K562 (cell line): ENCODE measurements around the gene P4HTM. TPM values are rescaled to one million over a fixed set of nuclear protein-coding genes. Genes with fewer than 3 reads are reported as not detected.

ENCODE experiments used
- ATAC-seq: fragments of 200-7000 bp; cut with Tn5 transposase; 3 replicates; pipeline ENCODE4 v1.9.1; 2020; ENCODE audit warnings: moderate library complexity
- BruUV-seq: library from RNA; stranded (reverse); fragments of 400-500 nt; replicated peaks from 2 replicates; lab custom pipeline; 2021; lab: Mats Ljungman, UMichigan
- CTCF ChIA-PET: fragments of 300-600 bp; formaldehyde crosslinking; extraction: SDS; loops from one replicate; lab custom pipeline; 2021; ENCODE audit warnings: low intra/inter-chr PET ratio; lab: Yijun Ruan, JAX
- POLR2A ChIA-PET: fragments of 300-600, 350-650 bp; sonication (Branson Sonifier 250); formaldehyde crosslinking; extraction: SDS; loops from one replicate; lab custom pipeline; 2021; ENCODE audit warnings: antibody characterized with exemption, inconsistent platforms; lab: Yijun Ruan, JAX
- DNase-seq, 4 experiments: peaks; one replicate each; pipeline versions ENCODE4 v3.0.0 to v3.0.0-alpha.2; 2011 to 2018; ENCODE audit warnings: low spot score in 3 of 4, mixed read lengths in 3 of 4; ENCODE audit errors: extremely low read depth in 1 of 4
- FAIRE-seq: peaks from 2 replicates; lab custom pipeline; 2011; peaks lifted over from hg19 to GRCh38; lab: Jason Lieb, UNC
- H2AFZ ChIP-seq: 2 replicates; pipeline ENCODE4 v1.6.0; 2011; ENCODE audit warnings: low read depth, low read length, control low read depth, inconsistent platforms
- H3K27ac ChIP-seq: fragments of 200-600 bp; 3 replicates; pipeline ENCODE4 v1.8.0; 2011; ENCODE audit warnings: low read depth, mild to moderate bottlenecking, control low read depth, inconsistent platforms, low read length, moderate library complexity, mixed read lengths; ENCODE audit errors: extremely low read depth
- H3K27me3 ChIP-seq, 2 experiments: fragments of 300-600 bp in 1 of 2; 2 replicates in 1 of 2; 3 replicates in 1 of 2; pipeline versions ENCODE4 v1.6.0 to v1.8.0; 2011; ENCODE audit warnings: inconsistent platforms in 2 of 2, low read length in 2 of 2, mild to moderate bottlenecking in 1 of 2, mixed read lengths in 1 of 2, moderate library complexity in 1 of 2; ENCODE audit not compliant: control insufficient read depth in 2 of 2, insufficient read depth in 2 of 2
- H3K36me3 ChIP-seq: fragments of 300-600 bp; 3 replicates; pipeline ENCODE4 v1.8.0; 2011; ENCODE audit warnings: mild to moderate bottlenecking, low read length, inconsistent platforms; ENCODE audit not compliant: control insufficient read depth, insufficient read depth
- H3K4me1 ChIP-seq, 2 experiments: fragments of 200-600 bp in 1 of 2; replicated peaks in 1 of 2; 2 replicates in 1 of 2; 3 replicates in 1 of 2; pipeline versions ENCODE4 v1.5.1 to v1.8.0; 2011; ENCODE audit warnings: inconsistent platforms in 2 of 2, low read length in 2 of 2, mild to moderate bottlenecking in 1 of 2, mixed read lengths in 1 of 2, moderate library complexity in 1 of 2; ENCODE audit not compliant: control insufficient read depth in 2 of 2, insufficient read depth in 2 of 2
- H3K4me2 ChIP-seq: 2 replicates; pipeline ENCODE4 v1.6.1; 2011; ENCODE audit warnings: low read length, control low read depth, inconsistent platforms, mixed read lengths; ENCODE audit not compliant: insufficient read depth
- H3K4me3 ChIP-seq: fragments of 200-600 bp; sonication (generic), shearing (Covaris generic); 2 replicates; pipeline ENCODE4 v1.5.1; 2016; ENCODE audit warnings: control low read depth, inconsistent platforms
- H3K79me2 ChIP-seq: fragments of 200-600 bp; 3 replicates; pipeline ENCODE4 v1.8.0; 2011; ENCODE audit warnings: low read length, inconsistent platforms; ENCODE audit not compliant: control insufficient read depth, insufficient read depth
- H3K9ac ChIP-seq, 2 experiments: 2 replicates each; pipeline versions ENCODE4 v1.6.0 to v1.6.1; 2011; ENCODE audit warnings: low read depth in 2 of 2, low read length in 2 of 2, control low read depth in 1 of 2, inconsistent platforms in 1 of 2, mild to moderate bottlenecking in 1 of 2, mixed read lengths in 1 of 2; ENCODE audit not compliant: insufficient read depth in 1 of 2
- H3K9me1 ChIP-seq: one replicate; pipeline ENCODE4 v1.6.0; 2011; ENCODE audit warnings: inconsistent platforms, mild to moderate bottlenecking, low read length, moderate library complexity; ENCODE audit not compliant: control insufficient read depth, insufficient read depth
- H3K9me3 ChIP-seq: replicated peaks from 2 replicates; pipeline ENCODE4 v1.5.1; 2011; ENCODE audit warnings: low read depth, low read length, inconsistent platforms; ENCODE audit not compliant: control insufficient read depth, insufficient read depth
- H4K20me1 ChIP-seq: replicated peaks from 2 replicates; pipeline ENCODE4 v1.6.1; 2011; ENCODE audit warnings: low read length, inconsistent platforms, mixed read lengths; ENCODE audit not compliant: control insufficient read depth, insufficient read depth
- BRF1 ChIP-seq: IDR thresholded peaks from 3 replicates; pipeline ENCODE4 v1.6.1; 2011; ENCODE audit warnings: borderline replicate concordance, mild to moderate bottlenecking; ENCODE audit not compliant: insufficient read length; ENCODE audit errors: extremely low read depth
- CTCF ChIP-seq, 3 experiments: IDR thresholded peaks in 2 of 3; conservative IDR thresholded peaks in 1 of 3; 2 replicates each; pipeline ENCODE4 v1.5.1; 2011 to 2012; ENCODE audit warnings: low read length in 3 of 3, mild to moderate bottlenecking in 3 of 3, control low read depth in 2 of 3, improper control_type of control experiment in 1 of 3, inconsistent platforms in 1 of 3, low read depth in 1 of 3, mixed read lengths in 1 of 3, moderate library complexity in 1 of 3; ENCODE audit not compliant: insufficient read depth in 2 of 3
- GABPB1 ChIP-seq: sonication (generic); formaldehyde crosslinking; IDR thresholded peaks from 2 replicates; pipeline ENCODE4 v1.8.0; 2022; ENCODE audit warnings: mild to moderate bottlenecking, missing genetic modification reagents
- SOX6 ChIP-seq: fragments of 450-650 bp; IDR thresholded peaks from 2 replicates; pipeline ENCODE4 v1.6.1; 2014; ENCODE audit warnings: mild to moderate bottlenecking
- ZNF316 ChIP-seq: fragments of 450-650 bp; IDR thresholded peaks from 2 replicates; pipeline ENCODE4 v1.6.1; 2016
- ZNF584 ChIP-seq: fragments of 200-800 bp; sonication (Bioruptor generic); IDR thresholded peaks from 2 replicates; pipeline ENCODE4 v1.6.1; 2016; ENCODE audit warnings: low read depth, mild to moderate bottlenecking, missing genetic modification characterization, missing compliant biosample characterization
- ZNF785 ChIP-seq: fragments of 250-450 bp; sonication (Bioruptor Pico); IDR thresholded peaks from 2 replicates; pipeline ENCODE4 v1.4.0; 2020; ENCODE audit warnings: mild to moderate bottlenecking
- ZNF79 ChIP-seq: fragments of 250-450 bp; sonication (Bioruptor Pico); IDR thresholded peaks from 2 replicates; pipeline ENCODE4 v1.4.0; 2020; ENCODE audit warnings: low read depth, mild to moderate bottlenecking, moderate library complexity
- WGBS: fragments of 100-300 bp; shearing (Covaris generic); methylation state at CpG from one replicate; pipeline ENCODE4 v1.1.6; 2016; ENCODE audit warnings: low coverage, mixed read lengths; ENCODE audit not compliant: insufficient coverage; ENCODE audit errors: missing lambda C conversion rate; 5-methylcytosine and 5-hydroxymethylcytosine counted together
- in situ Hi-C: fragments of 300-500 bp; cut with MboI; formaldehyde crosslinking; loops from 4 replicates; pipeline ENCODE4 v1.15.0; 2018; ENCODE audit warnings: inconsistent platforms, mixed read lengths
- intact Hi-C: fragments of 100-400 bp; cut with micrococcal nuclease; formaldehyde crosslinking; loops from 2 replicates; pipeline ENCODE4 v1.14.2; 2022
- polyA plus RNA-seq, 8 experiments: library from polyadenylated mRNA; depleted of rRNA in 4 of 8; stranded (reverse) in 5 of 8; unstranded in 3 of 8; fragments of >200 nt; fragmentation: Nextera tagmentation in 2 of 8; fragmentation: Illumina TruSeq in 1 of 8; extraction: Ambion mirVana in 2 of 8; extraction: Trizol in 1 of 8; gene quantifications; 2 replicates each; pipeline versions ENCODE4 v1.2.1 to v1.2.3, GENCODE V29; 2011 to 2014; ENCODE audit warnings: inconsistent platforms in 1 of 8, missing spikeins in 1 of 8
- total RNA-seq, 7 experiments: library from RNA; depleted of rRNA in 6 of 7; stranded (reverse); fragments of >200 nt in 6 of 7; fragmentation: Illumina TruSeq in 2 of 7; extraction: Trizol in 2 of 7; gene quantifications; 2 replicates each; pipeline versions ENCODE4 v1.2.1 to v1.2.3, GENCODE V29; 2011 to 2021; ENCODE audit warnings: low replicate concordance in 1 of 7
- TF ChIP-seq, protein P1 (sequence below), 2 experiments: IDR thresholded peaks in 1 of 2; conservative IDR thresholded peaks in 1 of 2; 2 replicates each; pipeline ENCODE4 v1.6.1; 2016; ENCODE audit warnings: low read depth in 2 of 2, mild to moderate bottlenecking in 1 of 2, missing compliant biosample characterization in 1 of 2, missing genetic modification characterization in 1 of 2, moderate library complexity in 1 of 2

Gene P4HTM
- total and polyA plus RNA-seq, 9 of the 15 experiments (the other 6 are each of a cell fraction or from before 2014, with no cell fraction given): 0.09 to 0.66 (median 0.25) TPM; not detected in 2

GRCh38 chr3:48951764-48952163 is 38.3 kb upstream of the P4HTM start:
- peaks cover 64% of the 10 kb centered on the region for H3K79me2 ChIP-seq
- H3K27me3 ChIP-seq: no peaks in the 10 kb centered on the region
- H3K27ac ChIP-seq: no peak overlapping the region
- CTCF ChIA-PET: interaction anchor here (0.6 to 1.2 kb wide), 3 partner anchors 215 to 267 kb away, joined by 3 to 4 read pairs (median 3); no protein-coding TSS in a partner anchor
- H3K9me3 ChIP-seq: no peaks in the 10 kb centered on the region
- no peak for FAIRE-seq
- no peaks in the 10 kb centered on the region for H4K20me1 ChIP-seq
- BruUV-seq: no TSS peak
- 84% methylated on average over 4 of the region's 4 CpGs for whole genome bisulfite sequencing
- no peak for ATAC-seq
- no peak overlapping the region for H2AFZ ChIP-seq
- intact Hi-C loops: loop anchor here (2.0 kb wide), 1 partner anchor 211 kb away; no protein-coding TSS in a partner anchor
- H3K36me3 ChIP-seq: peaks cover 33% of the 10 kb centered on the region
- DNase-seq: no peak
- H3K9ac ChIP-seq: no peak overlapping the region
- POLR2A ChIA-PET: interaction anchor here (0.5 kb wide), 1 partner anchor 56 kb away, joined by 3 read pairs; no protein-coding TSS in a partner anchor
- H3K4me3 ChIP-seq: no peak overlapping the region
- no peak overlapping the region for H3K4me2 ChIP-seq
- H3K9me1 ChIP-seq: no peaks in the 10 kb centered on the region
- peaks cover 0 to 3% of the 10 kb centered on the region in 2 experiments; a peak in 1 of 5 replicates for H3K4me1 ChIP-seq
- in situ Hi-C loops: no loop called here
- TF ChIP-seq ZNF316 (peak; percentile 56), GABPB1 (no peak)

DNA sequence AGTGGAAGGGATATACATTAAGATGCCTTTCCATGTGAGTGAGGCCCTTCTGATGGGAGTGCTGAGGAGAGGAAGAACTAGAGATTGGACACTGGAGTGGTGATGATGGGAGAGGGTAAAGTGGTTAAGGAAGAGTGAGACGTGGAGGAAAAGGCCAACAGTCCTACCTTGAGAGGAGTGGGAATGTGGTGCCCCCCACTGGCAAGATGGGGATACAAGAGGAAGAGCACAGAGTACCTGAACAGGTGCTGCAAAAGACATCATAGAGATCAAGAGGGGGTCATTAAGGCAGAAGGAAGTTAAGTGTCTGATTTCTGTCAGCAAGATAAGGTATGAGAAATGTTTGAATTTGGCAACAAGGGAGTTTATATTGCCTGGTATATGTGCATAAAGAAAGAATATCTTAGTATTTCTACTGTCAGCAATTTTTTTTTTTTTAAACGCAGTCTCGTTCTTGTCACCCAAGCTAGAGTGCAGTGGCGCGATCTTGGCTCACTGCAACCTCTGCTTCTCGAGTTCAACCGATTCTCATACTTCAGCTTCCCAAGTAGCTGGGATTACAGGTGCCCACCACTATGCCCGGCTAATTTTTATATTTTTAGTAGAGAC is 37.4 kb upstream of the P4HTM start:
- intact Hi-C loops (loop anchor here (2.0 kb wide), 1 partner anchor 212 kb away; no protein-coding TSS in a partner anchor), in situ Hi-C loops (no loop called here)
- ChIA-PET CTCF (interaction anchor here (0.7 to 1.2 kb wide), 2 partner anchors 216 to 268 kb away, joined by 3 read pairs; no protein-coding TSS in a partner anchor), POLR2A (no interaction called here)
- H3K4me3 ChIP-seq: no peak overlapping the region
- DNase-seq (peak in 2 of 4 experiments; percentile 30 to 31), FAIRE-seq (no peak), ATAC-seq (peak; percentile 76)
- H3K9ac ChIP-seq: no peak overlapping the region
- H3K36me3 ChIP-seq: peaks cover 42% of the 10 kb centered on the region
- 0 out of 2 replicates have a peak, but pooled peaks cover 3% of the 10 kb centered on the region for H4K20me1 ChIP-seq
- H3K79me2 ChIP-seq: peaks cover 67% of the 10 kb centered on the region
- peaks cover 0 to 3% of the 10 kb centered on the region in 2 experiments; a peak in 1 of 5 replicates for H3K4me1 ChIP-seq
- no peak overlapping the region for H3K4me2 ChIP-seq
- 90% methylated on average over 8 of the region's 8 CpGs for WGBS
- H3K27me3 ChIP-seq: no peaks in the 10 kb centered on the region
- H3K9me3 ChIP-seq: no peaks in the 10 kb centered on the region
- no peaks in the 10 kb centered on the region for H3K9me1 ChIP-seq
- BruUV-seq: no TSS peak
- H2AFZ ChIP-seq: no peak overlapping the region
- no peak overlapping the region; the same call in 2 of the 3 replicates for H3K27ac ChIP-seq
- TF ChIP-seq ZNF785 (CRISPR knock-in tag): no peak
- TF ChIP-seq SOX6: no peak
- TF ChIP-seq BRF1: no peak
- TF ChIP-seq ZNF79 (CRISPR knock-in tag): no peak
- peak; percentile 10 to 52 (median 51); a peak in 5 of 6 replicates for TF ChIP-seq CTCF (IDR thresholded peaks at IDR 0.05 in 2 of 3, conservative IDR thresholded peaks at IDR 0.05 in 1 of 3; ENCODE audit: insufficient read depth in 2 of 3, low read depth in 1 of 3, low read length in 3 of 3)
- TF ChIP-seq ZNF584 (CRISPR knock-in tag): no peak
- TF ChIP-seq, protein P1, sequence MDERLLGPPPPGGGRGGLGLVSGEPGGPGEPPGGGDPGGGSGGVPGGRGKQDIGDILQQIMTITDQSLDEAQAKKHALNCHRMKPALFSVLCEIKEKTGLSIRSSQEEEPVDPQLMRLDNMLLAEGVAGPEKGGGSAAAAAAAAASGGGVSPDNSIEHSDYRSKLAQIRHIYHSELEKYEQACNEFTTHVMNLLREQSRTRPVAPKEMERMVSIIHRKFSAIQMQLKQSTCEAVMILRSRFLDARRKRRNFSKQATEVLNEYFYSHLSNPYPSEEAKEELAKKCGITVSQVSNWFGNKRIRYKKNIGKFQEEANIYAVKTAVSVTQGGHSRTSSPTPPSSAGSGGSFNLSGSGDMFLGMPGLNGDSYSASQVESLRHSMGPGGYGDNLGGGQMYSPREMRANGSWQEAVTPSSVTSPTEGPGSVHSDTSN (CRISPR knock-in tag; IDR thresholded peaks at IDR 0.05; ENCODE audit: low read depth): no peak
- TF ChIP-seq, protein P1 (tag; conservative IDR thresholded peaks at IDR 0.05; ENCODE audit: low read depth): no peak
